Measurements from ENCODE around the gene PRR33.
A peak's percentile ranks its signal among the peaks of the same experiment; 100 is the strongest.

PRR33 gene

DNA sequence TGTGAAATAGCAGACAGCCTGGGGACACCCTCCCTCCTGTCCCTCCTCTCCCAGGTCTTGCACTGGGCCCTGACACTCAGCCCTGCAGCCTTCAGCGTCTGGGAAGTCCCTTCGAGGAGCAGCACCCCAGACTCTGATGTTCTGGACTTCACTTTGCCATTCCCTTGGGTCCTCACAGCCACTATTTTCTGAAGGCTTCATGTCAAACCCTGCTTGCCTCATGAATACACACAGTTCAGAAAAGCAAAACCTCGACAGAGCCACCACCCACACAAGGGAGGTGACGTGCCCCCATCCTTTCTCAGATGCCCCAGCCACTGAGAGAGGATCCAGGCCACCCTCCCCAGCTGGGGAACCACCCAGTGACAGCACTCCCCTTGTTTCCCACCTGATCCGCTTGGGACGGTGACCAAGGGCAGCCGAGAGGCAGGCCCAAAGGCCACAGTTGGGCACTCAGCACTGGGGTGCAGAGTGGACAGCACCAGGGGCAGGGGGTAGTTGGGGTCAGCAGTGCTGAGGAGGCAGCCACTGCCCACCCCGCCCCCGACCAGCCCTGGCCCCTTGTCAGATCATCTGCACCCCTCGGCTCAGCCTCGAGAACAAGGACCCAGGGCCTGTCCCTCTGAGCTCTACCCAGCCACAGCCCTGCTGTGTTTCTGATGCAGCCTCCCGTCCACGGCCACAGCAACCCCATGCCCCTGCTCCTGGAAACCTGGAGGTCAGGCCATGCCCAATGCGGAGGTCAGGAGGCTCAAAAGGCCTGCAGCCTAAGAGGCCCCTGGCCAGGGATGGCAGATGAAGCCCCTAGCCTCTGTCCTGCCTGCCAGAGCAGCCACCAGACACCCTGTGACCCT lies 24.7 kb upstream of the PRR33 start:
- DNase-seq = no peak

- DNase-seq = no peak
These were observed 24.1 kb upstream of the PRR33 start for GRCh38 chr11:1915795-1916131.

DNA sequence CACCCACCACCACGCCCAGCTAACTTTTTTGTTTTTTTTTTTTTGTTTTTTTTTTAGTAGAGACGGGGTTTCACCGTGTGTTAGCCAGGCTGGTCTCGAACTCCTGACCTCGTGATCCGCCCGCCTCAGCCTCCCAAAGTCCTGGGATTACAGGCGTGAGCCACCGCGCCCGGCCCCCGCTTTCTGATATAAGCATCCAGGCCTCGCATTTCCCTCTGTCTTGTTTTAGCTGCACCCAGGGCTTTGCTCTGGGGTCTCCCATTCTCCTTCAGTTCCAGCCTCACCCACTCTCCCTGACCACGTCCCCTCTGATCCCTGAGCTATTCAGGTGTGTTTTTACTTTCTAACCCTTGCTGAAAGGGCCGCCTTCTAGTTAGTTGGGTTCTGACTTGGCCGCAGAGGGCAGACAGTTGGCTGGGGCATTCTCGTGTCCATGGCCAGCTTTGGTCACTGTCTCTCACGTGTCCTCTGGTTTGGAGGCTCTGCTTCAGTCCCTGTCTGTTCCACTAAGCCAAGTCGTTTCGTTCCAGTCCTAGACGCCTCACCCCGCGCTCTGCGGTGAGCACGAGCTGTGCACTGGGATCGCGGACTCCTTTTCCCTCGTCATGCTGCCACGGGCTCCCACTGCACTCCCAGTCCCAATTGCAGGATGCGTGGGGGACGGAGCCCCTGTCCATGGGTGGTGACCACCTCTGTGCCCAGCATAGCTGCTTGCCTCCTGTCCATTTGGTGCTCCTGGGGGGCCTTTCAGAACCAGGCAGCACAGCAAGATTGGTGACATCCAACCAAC lies 21.8 kb upstream of the PRR33 start:
- DNase-seq = no peak

GRCh38 chr11:1912289-1912878 lies 20.7 kb upstream of the PRR33 start:
- DNase-seq = no peak

DNA sequence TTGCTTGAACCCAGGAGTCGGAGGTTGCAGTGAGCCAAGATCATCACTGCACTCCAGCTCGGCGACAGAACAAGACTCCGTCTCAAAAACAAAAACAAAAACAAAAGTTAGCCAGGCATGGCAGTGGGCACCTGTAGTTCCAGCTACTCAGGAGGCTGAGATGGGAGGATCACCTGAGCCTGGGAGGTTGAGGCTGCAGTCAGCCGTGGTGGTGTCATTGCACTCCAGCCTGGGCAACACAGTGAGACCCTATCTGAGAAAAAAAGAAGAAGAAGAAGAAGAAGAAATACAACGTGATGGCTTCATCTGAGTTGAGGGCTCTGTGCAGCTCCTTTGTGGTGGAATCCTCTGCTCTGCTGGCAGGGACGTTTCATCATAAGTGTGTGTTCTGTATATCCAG lies 17.8 kb upstream of the PRR33 start:
- DNase-seq = no peak

DNA sequence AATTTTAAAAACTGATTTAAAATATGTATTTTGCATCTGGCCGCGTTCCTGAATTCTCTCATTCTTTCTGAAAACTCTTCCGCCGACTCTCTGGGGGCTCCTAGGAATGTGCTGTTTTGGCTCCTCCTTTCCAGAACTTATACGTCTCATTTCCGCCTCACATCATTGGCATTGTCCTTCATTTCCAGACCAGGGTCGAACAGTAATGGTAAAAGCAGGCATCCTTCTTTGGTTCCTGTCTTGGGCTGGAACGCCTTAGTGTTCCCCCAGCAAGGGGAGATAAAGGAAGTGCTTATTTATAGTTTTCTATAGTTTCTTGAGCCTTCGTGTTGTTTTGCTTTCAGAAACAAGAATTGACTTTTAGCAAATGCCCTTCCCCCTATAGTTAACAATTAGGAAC lies 16.9 kb upstream of the PRR33 start:
- no peak for DNase-seq

GRCh38 chr11:1906611-1907423 lies 15.1 kb upstream of the PRR33 start:
- DNase-seq = no peak

DNA sequence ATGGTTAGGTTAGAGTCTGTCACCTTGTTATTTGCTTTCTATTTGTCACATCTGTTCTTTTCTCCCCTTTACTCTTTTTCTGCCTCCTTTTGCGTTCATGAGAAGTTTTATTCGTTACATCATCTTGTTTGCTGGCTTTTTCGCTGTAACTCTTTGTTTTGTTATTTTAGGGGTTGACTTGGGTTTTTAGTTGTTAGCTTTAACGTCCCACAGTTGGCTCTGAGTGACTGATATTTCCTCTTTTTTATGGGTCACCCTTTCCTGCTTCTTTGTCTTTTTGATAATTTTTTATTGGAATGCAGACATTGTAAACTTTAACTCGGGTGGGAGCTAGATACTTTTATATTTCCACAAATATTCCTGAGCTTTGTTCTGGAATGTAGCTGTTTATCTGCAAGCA lies 14.5 kb upstream of the PRR33 start:
- no peak for DNase-seq

DNA sequence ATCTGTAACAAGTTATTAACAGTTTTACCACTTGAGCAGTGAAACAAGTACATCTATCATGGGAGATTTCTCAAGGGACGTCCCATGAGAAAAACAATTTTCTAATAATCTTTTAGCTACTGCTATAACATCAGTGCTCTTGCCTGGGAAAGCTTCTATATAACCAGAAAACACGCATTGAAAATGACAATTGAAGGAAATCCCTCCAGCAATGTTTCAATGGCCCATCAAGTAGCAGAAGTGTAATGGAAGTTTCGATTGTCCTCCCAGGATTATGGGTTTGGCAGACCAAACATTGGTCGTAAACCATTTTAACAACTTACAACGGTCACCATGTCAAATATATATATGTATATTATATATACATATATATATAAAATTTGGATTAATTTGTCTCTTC lies 8.0 kb upstream of the PRR33 start:
- DNase-seq = no peak

DNA sequence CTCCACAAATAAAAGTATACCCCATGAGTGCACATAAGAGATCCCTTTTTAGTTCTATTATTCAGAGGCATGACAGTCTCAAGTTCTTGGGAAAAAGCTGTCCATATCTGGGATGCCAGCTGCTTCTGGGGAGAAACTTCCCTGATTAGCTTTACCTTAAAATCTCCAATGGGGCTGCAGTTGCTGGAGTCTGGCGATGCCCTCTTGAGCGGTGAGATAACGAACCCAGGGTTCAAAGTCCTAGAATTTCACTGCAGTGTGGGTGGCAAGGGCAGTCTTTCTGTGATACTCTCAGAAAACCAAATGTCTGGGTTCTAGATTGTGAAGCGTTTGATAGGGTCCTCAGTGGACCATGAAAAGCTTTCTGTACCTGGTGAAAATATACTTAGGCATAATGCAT lies 7.4 kb upstream of the PRR33 start:
- DNase-seq = no peak

DNA sequence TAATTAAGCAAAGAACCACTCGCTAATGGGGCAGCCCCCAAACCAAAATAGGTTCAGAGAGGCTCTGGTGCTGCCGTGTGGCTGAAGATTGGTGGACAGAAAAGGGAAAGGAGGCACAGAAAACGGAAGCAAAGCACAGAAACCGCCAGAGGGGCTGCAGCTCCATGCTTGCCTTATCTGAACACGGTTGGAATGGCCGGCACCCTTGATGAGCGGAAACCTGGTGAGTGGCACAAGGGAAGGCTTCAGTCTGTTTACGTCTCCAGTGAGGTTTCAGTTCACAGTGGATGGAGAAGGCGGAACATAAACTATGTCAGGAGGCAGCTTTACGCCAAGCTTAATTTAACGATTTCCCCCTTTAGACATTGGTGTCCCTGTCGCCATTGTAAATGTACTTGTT lies 5.2 kb upstream of the PRR33 start:
- DNase-seq = no peak

GRCh38 chr11:1896468-1896867 lies 4.8 kb upstream of the PRR33 start:
- DNase-seq = no peak

DNA sequence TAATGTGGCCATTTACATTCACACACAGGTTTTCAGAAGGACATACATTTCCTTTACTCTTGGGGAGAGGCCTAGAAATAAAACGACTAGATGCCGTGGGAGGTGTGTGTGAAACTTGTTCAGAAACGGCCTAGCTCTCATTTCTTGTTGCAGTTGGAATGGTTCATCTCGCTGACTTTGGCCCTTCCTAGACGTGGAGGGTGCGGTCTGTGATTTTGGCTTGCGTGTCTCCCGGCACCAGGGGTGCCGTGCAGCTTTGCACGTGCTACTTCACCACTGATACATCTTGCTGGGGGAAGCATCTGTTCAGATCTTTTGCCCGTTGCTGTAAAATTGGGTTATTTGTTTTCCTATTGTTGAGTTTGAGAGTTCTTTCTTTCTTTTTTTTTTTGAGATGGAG lies 3.1 kb upstream of the PRR33 start:
- DNase-seq = no peak

DNA sequence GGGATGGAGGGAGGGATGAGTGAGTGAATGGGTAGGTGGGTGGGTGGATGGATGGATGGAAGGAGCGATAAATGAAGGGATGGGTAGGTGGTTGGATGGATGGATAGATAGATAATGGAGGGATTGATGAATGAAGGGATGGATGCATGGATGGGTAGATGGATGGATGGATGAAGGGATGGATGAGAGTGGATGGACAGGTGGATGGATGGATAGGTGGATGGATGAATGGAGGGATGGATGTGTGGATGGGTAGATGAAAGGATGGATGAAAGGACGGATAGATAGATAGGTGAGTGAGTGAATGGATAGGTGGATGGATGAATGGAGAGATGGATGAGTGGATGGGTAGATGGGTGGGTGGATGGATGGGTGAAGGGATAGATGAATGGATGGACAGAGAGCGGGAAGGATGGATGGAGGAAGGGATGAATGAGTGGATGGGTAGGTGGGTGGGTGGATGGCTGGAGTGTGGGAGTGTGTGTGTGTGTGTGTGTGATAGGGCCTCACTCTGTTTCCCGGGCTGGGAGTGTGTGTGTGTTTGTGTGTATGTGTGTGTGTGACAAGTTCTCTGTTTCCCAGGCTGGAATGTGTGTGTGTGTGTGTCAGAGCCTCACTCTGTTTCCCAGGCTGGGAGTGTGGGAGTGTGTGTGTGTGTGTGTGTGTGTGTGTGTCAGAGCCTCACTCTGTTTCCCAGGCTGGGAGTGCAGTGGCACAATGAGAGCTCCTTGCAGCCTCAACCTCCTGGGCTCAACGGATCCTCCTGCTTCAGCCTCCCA lies 2.1 kb upstream of the PRR33 start:
- DNase-seq = no peak

DNA sequence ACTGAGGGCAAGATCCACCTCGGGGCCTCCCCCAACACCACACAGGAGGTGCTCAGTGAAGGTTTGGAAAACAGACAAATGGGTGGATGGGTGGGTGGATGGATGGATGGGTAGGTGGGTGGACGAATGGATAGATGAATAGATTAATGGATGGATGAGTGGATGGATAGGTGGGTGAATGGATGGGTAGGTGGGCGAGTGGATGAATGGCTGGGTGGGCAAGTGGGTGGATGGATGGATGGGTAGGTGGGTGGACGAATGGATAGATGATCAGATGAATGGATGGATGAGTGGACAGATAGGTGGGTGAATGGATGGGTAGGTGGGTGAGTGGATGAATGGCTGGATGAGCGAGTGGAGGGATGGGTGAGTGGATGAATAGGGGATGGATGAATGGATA lies 863 bp upstream of the PRR33 start:
- no peak for DNase-seq

- DNase-seq = no peak
These were observed 421 bp upstream of the PRR33 start for GRCh38 chr11:1892116-1892515.

DNA sequence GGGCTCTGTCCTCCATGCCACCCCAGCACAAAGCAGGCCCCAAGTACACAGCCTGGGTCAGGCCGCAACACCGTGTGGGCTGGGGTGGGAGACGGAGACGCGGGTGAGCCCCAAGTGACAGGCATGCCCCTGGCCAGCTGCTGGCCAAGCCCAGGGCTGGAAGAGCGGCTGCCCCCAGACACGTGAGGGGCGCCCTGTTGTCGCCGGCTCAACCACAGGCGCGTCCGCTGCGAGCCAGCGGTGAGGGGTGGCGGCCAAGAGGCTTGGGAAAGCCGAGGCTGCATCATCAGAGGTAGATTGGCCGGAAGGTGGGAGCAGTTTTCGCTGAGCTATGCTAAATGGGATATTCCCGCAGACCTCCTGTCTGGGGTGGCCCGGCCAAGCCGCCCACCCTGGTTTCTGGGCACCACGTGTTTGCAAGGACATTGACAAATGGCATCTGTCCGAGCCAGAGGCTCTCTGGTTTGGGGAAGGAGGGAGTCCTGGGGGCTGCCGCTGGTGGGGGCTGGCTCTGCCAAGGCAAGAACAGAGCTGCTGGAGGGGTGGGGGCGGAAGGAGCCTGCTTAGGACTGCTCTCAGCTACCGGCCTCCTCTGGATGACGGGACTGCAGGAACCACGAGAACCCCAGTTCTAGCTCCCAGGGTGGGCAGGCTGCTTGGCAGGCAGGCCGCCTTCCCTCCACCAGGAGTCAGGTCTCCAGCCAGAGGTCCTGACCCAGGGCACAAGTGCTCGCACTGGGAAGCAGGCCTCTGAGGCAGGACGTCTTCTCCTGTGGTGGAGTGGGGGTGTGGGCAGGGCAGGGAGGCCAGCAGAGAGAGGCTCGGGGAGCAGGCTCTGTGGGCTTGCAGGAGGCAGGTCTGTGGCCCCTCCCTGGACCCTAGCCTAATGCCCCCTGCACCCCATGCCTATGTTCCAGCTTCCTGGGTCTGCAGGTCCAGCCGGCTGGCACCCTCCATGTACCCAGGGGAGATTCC lies 552 bp downstream of the PRR33 start:
- DNase-seq = no peak

DNA sequence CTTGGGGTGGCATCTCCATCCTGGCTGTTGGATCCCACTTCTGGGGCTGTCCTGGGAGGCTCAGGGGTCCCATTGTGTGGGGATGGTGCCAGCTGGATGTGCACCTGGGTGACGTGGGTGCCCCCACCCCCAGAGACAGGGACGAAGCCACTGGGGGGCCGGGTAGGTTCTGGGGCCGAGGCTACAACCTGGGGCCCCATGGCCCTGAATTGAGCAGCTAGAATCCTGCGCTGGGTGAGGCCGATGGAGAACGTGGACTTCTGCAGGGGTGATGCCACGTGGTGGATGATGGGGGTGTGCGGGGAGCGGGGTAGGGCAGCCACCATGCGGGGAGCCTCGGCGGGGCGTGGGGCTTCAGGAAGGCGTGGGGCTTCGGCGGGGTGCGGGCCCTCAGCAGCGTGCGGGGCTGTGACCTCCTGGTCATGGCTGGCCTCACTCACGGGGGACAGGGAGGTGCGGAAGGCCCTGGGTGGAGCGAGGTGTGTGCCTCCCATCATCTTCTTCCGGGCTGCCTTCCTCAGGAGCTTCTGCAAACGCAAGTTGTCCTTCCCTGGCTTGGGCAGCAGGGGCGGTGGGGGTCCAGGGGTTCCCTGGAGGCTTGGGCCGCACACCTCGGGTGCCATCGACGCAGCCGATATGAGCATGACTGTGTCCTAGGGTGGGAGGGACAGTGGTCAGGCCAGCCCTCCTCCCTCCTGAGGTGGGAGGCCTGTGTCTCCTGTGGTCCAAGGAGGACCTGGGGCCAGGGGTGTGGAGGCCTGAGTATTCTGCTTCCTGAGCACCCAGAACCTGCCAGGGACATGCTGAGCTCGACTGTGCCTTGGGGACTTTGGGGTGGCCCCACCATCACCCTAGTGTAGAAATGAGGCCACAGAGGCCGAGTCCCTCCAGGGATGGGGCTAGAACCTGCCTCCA lies 1.5 kb downstream of the PRR33 start:
- DNase-seq = no peak

DNA sequence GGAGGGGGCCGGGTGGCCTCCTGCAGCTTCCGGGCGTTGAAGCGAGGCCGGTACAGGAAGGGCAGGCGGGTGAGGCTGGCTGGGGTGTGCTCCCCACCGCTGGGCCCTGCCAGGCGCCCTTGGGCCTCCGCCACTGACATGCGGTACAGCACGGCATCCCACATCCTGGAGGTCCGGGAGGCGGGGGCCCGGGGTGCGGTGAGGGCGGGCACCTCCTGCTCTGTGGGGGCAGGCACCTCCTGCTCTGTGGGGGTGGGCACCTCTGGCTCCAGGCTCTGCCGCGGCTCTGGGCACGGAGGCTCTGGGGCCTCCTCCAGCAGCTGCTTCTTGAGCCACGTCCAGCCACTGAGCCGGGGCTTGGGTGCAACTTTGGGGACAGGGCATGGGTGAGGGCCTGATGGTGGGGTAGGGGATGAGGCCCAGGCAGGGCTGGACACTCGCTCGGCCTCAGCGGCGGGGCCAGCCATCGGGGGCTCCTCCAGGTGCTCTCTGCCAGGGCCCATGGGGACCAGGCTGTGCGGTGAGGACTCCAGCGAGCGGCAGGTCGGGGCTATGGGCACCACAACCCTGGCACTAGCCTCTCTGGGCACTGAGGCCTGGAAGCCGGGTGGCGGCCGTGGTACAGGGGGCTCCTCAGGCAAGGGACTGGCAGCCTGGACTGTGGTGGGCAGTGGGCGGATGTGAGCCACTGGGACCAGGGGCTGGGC lies 2.3 kb downstream of the PRR33 start:
- DNase-seq = peak; percentile 82
